ENCODE results near the gene DENND4C. TPM values are rescaled to one million over a fixed set of nuclear protein-coding genes. Genes with fewer than 3 reads are reported as not detected.
A peak's percentile ranks its signal among the peaks of the same experiment; 100 is the strongest.

The DENND4C gene
- total RNA-seq, 1 experiment from 2014 or later = 40.1 TPM

DNA sequence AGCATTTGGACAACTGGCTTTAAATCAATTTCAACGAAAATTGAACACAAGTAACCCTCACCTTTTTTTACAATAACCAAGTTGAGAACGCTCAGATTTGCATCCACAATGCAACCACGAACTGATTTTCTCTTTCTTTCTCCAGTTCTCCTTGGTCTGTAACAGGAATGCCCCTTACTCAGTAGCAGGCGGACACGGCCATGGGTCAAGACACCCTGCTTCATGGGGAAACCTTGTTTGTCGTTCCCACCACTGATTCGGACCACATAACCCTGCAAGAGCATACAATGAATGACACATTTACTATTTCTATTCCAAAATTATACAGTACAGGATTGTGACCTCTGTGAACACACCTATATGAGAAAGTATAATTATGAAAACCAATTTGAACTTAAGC lies 148.2 kb downstream of the DENND4C start:
- TF ChIP-seq, protein P1, sequence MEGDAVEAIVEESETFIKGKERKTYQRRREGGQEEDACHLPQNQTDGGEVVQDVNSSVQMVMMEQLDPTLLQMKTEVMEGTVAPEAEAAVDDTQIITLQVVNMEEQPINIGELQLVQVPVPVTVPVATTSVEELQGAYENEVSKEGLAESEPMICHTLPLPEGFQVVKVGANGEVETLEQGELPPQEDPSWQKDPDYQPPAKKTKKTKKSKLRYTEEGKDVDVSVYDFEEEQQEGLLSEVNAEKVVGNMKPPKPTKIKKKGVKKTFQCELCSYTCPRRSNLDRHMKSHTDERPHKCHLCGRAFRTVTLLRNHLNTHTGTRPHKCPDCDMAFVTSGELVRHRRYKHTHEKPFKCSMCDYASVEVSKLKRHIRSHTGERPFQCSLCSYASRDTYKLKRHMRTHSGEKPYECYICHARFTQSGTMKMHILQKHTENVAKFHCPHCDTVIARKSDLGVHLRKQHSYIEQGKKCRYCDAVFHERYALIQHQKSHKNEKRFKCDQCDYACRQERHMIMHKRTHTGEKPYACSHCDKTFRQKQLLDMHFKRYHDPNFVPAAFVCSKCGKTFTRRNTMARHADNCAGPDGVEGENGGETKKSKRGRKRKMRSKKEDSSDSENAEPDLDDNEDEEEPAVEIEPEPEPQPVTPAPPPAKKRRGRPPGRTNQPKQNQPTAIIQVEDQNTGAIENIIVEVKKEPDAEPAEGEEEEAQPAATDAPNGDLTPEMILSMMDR (IDR thresholded peaks at IDR 0.05; ENCODE audit: insufficient read depth in 1 of 2, low read depth in 1 of 2, low read length in 1 of 2, severe bottlenecking in 1 of 2, unreplicated experiment in 1 of 2) = no peak
- Mint-ChIP-seq H3K4me1 (ENCODE audit: low read depth, unreplicated experiment) (peaks cover 23% of the 10 kb centered on the region), H3K9me3 (ENCODE audit: unreplicated experiment) (no peaks in the 10 kb centered on the region), H3K27ac (ENCODE audit: unreplicated experiment) (peak overlapping the region; percentile 94), H3K4me3 (ENCODE audit: unreplicated experiment) (peak overlapping the region; percentile 82), H3K27me3 (ENCODE audit: insufficient read depth, unreplicated experiment) (no peaks in the 10 kb centered on the region), H3K36me3 (ENCODE audit: insufficient read depth, unreplicated experiment) (peaks cover 70% of the 10 kb centered on the region)
- no peaks in the 10 kb centered on the region for H3K27me3 ChIP-seq (replicated peaks; ENCODE audit: control insufficient read depth, insufficient read depth, low read length)
- H3K9me3 ChIP-seq = no peaks in the 10 kb centered on the region
- CTCF ChIA-PET = no interaction called here
- no TSS peak for BruUV-seq (replicated peaks)
- POLR2A ChIA-PET = no interaction called here
- H3K36me3 ChIP-seq (ENCODE audit: control insufficient read depth, insufficient read depth, low read length) = peaks cover 1% of the 10 kb centered on the region; the same call in 1 of the 2 replicates
- DNase-seq = no peak
- intact Hi-C loops (cut with micrococcal nuclease; ENCODE audit: unreplicated experiment) = loop anchor here (10.0 kb wide), 1 partner anchor 334 kb away; the partner anchor contains the start of gene RRAGA
- H3K4me3 ChIP-seq (ENCODE audit: low read depth, low read length) = peak overlapping the region; percentile 71
- peaks cover 15% of the 10 kb centered on the region for H3K4me1 ChIP-seq

DNA sequence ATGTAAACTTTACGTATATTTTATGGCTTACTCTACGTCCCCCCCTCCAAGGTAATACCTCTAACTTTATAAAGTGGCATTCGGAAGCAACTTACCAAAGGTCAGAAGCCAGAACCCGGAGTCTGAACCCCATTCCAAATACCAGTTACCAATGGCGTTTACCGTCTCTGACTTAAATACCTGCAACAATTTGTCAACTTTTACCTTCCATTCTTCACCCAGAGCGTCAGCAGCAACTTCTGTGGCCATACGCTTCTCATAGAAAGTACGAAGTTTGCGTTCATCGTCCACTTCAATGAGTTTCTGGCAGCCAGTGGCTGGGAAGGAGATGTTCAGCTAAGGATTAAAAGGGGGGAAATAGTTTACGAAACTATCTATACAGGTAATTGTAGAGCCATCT lies 148.8 kb downstream of the DENND4C start:
- H3K4me3 ChIP-seq (ENCODE audit: low read depth, low read length) = peak overlapping the region; percentile 71
- CTCF ChIA-PET = no interaction called here
- Mint-ChIP-seq H3K27me3 (ENCODE audit: insufficient read depth, unreplicated experiment) (no peaks in the 10 kb centered on the region), H3K36me3 (ENCODE audit: insufficient read depth, unreplicated experiment) (peaks cover 63% of the 10 kb centered on the region), H3K4me1 (ENCODE audit: low read depth, unreplicated experiment) (peaks cover 23% of the 10 kb centered on the region), H3K27ac (ENCODE audit: unreplicated experiment) (peak overlapping the region; percentile 94), H3K4me3 (ENCODE audit: unreplicated experiment) (peak overlapping the region; percentile 82), H3K9me3 (ENCODE audit: unreplicated experiment) (no peaks in the 10 kb centered on the region)
- TF ChIP-seq, protein P1 (IDR thresholded peaks at IDR 0.05; ENCODE audit: insufficient read depth in 1 of 2, low read depth in 1 of 2, low read length in 1 of 2, severe bottlenecking in 1 of 2, unreplicated experiment in 1 of 2) = no peak
- H3K36me3 ChIP-seq (ENCODE audit: control insufficient read depth, insufficient read depth, low read length) = peaks cover 1% of the 10 kb centered on the region; the same call in 1 of the 2 replicates
- intact Hi-C loops (cut with micrococcal nuclease; ENCODE audit: unreplicated experiment) = loop anchor here (10.0 kb wide), 1 partner anchor 334 kb away; the partner anchor contains the start of gene RRAGA
- BruUV-seq (replicated peaks) = no TSS peak
- peaks cover 15% of the 10 kb centered on the region for H3K4me1 ChIP-seq
- no peak for DNase-seq
- no peaks in the 10 kb centered on the region for H3K9me3 ChIP-seq
- POLR2A ChIA-PET = interaction anchor here (1.5 kb wide), 1 partner anchor 330 kb away, joined by 4 read pairs; no protein-coding TSS in a partner anchor
- H3K27me3 ChIP-seq (replicated peaks; ENCODE audit: control insufficient read depth, insufficient read depth, low read length) = no peaks in the 10 kb centered on the region

DNA sequence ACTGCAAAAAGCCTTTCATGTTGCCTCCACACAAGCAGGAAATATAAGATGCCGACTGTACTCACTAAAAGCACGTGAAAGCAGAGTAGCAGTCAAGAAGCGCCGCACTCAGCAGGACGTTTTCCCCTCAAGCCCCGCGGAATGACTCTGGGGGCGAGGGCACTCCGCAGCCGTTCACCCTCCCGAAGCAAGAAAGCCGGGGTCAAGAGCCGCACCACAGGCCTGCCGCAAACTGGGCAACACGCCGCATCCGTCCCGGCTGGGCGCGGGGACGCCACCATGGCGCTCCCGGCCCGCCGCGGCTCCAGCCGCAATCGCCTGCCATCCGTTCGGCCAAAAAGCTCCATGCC lies 149.2 kb downstream of the DENND4C start:
- H3K27me3 Mint-ChIP-seq (ENCODE audit: insufficient read depth, unreplicated experiment) = no peaks in the 10 kb centered on the region
- peaks cover 59% of the 10 kb centered on the region for H3K36me3 Mint-ChIP-seq (ENCODE audit: insufficient read depth, unreplicated experiment)
- H3K4me1 Mint-ChIP-seq (ENCODE audit: low read depth, unreplicated experiment) = peaks cover 23% of the 10 kb centered on the region
- H3K9me3 Mint-ChIP-seq (ENCODE audit: unreplicated experiment) = no peaks in the 10 kb centered on the region
- ChIA-PET CTCF (no interaction called here), POLR2A (interaction anchor here (0.6 to 1.5 kb wide), 3 partner anchors 13 to 331 kb away, joined by 3 to 4 read pairs (median 3); no protein-coding TSS in a partner anchor)
- no TSS peak for BruUV-seq (replicated peaks)
- no peaks in the 10 kb centered on the region for H3K9me3 ChIP-seq
- peak overlapping the region; percentile 71 for H3K4me3 ChIP-seq (ENCODE audit: low read depth, low read length)
- intact Hi-C loops (cut with micrococcal nuclease; ENCODE audit: unreplicated experiment) = loop anchor here (1.0 to 10.0 kb wide), 3 partner anchors 29 to 335 kb away; partner anchors contain the start of gene RRAGA
- H3K36me3 ChIP-seq (ENCODE audit: control insufficient read depth, insufficient read depth, low read length) = peaks cover 1% of the 10 kb centered on the region; the same call in 1 of the 2 replicates
- no peaks in the 10 kb centered on the region for H3K27me3 ChIP-seq (replicated peaks; ENCODE audit: control insufficient read depth, insufficient read depth, low read length)
- peak overlapping the region; percentile 82 for H3K4me3 Mint-ChIP-seq (ENCODE audit: unreplicated experiment)
- TF ChIP-seq, protein P1 (IDR thresholded peaks at IDR 0.05; ENCODE audit: insufficient read depth in 1 of 2, low read depth in 1 of 2, low read length in 1 of 2, severe bottlenecking in 1 of 2, unreplicated experiment in 1 of 2) = no peak
- H3K4me1 ChIP-seq = peaks cover 15% of the 10 kb centered on the region
- DNase-seq = no peak
- peak overlapping the region; percentile 94 for H3K27ac Mint-ChIP-seq (ENCODE audit: unreplicated experiment)

All from Caco-2 (cell line).